ENCODE results near the gene AZGP1. TPM values are rescaled to one million over a fixed set of nuclear protein-coding genes. Genes with fewer than 3 reads are reported as not detected.

AZGP1 gene
- total and polyA plus RNA-seq, 2 experiments from 2014 or later: 52.6 to 73.6 TPM

DNA sequence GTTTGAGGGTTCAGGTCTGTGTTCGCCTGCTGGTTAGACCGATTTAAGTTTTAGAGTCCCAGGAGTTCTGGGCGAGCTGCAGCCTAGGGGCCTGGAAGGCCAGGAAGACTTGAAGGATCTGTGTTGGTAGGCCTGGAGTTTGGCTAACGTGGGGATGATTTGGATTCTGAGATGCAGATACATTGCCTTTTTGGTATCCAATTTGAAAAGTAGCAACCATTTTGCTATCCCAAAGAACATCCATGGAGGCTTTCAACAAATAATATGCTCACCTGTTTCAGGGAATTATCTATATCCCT is 56.1 kb downstream of the AZGP1 start:
- TF ChIP-seq EZH2phosphoT487 (IDR thresholded peaks at IDR 0.05; ENCODE audit: low read depth, severe bottlenecking, unreplicated experiment) (no peak), EZH2 (IDR thresholded peaks at IDR 0.05; ENCODE audit: borderline replicate concordance) (no peak)
- TF ChIP-seq, protein P1, sequence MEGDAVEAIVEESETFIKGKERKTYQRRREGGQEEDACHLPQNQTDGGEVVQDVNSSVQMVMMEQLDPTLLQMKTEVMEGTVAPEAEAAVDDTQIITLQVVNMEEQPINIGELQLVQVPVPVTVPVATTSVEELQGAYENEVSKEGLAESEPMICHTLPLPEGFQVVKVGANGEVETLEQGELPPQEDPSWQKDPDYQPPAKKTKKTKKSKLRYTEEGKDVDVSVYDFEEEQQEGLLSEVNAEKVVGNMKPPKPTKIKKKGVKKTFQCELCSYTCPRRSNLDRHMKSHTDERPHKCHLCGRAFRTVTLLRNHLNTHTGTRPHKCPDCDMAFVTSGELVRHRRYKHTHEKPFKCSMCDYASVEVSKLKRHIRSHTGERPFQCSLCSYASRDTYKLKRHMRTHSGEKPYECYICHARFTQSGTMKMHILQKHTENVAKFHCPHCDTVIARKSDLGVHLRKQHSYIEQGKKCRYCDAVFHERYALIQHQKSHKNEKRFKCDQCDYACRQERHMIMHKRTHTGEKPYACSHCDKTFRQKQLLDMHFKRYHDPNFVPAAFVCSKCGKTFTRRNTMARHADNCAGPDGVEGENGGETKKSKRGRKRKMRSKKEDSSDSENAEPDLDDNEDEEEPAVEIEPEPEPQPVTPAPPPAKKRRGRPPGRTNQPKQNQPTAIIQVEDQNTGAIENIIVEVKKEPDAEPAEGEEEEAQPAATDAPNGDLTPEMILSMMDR (IDR thresholded peaks at IDR 0.05; ENCODE audit: poor library complexity): no peak
- DNase-seq (ENCODE audit: low spot score): no peak
- Histone ChIP-seq H3K27ac (no peak overlapping the region), H3K36me3 (replicated peaks; ENCODE audit: insufficient read depth, low read depth) (no peaks in the 10 kb centered on the region), H3K4me1 (ENCODE audit: insufficient read depth) (no peaks in the 10 kb centered on the region), H3K27me3 (peaks cover 3% of the 10 kb centered on the region), H3K9me3 (ENCODE audit: low read depth) (no peaks in the 10 kb centered on the region), H4K20me1 (ENCODE audit: insufficient read depth, poor library complexity, severe bottlenecking) (no peaks in the 10 kb centered on the region), H3K4me3 (no peak overlapping the region), H3K4me2 (no peak overlapping the region), H2AFZ (no peak overlapping the region), H3K79me2 (no peaks in the 10 kb centered on the region), H3K9me2 (replicated peaks; ENCODE audit: insufficient read depth) (no peaks in the 10 kb centered on the region)
- WGBS (ENCODE audit: low lambda C conversion rate, missing lambda C conversion rate): 92% methylated on average over 4 of the region's 4 CpGs

DNA sequence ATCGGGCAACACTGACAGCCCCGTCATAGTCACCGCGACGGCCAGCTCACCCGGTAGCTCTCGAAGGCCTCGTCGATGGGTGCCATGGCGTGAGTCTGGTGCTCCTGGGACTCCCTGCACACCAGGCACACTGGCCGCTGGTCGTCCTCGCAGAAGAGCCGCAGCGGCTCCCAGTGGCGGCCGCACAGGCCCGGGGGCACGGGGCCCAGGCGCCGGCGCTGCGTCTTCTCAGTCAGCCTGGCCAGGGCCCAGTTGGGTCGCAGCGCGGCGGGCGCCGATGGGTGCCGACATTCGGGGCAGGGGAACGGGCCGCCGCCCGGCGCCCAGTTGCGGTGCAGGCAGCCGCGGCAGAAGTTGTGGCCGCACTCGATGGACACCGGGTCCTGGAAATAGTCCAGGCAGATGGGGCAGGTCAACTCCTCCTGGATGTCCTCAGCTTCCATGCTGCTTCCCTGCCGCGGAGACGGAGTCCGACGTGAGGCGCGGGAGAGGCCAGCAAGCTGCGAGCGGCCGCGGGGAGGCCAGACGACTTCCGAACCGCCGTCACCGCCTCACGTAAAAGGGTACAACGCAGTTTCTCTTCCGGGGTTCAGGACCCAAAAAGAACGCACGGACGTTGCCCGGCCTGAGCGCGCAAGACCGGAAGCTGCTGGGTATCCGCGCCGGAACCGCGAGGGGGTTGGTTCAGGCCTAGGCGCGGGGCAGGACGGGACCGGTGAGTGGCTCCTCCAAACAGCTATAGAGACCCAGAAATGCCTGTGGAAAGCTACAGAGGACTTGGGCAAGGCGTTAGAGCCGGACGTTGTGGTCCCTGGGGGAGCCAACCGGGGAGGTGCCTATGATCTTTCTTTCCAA is 56.6 kb downstream of the AZGP1 start, which contains the start of gene TRIM4:
Gene TRIM4, minus strand, starts transcription at position 572 of the 855 bp plus-strand sequence. Its CDS starts 129 bp downstream, at position 443.
- WGBS (ENCODE audit: low lambda C conversion rate, missing lambda C conversion rate): 98% methylated on average over 58 of the region's 81 CpGs
- no peak within 1 kb of the TSS for H3K4me3 ChIP-seq
- no peaks in the 10 kb centered on the region for H3K9me2 ChIP-seq (replicated peaks; ENCODE audit: insufficient read depth)
- H3K27ac ChIP-seq: no peak within 1 kb of the TSS
- no peak within 1 kb of the TSS for H2AFZ ChIP-seq
- no peaks in the 10 kb centered on the region for H4K20me1 ChIP-seq (ENCODE audit: insufficient read depth, poor library complexity, severe bottlenecking)
- H3K9me3 ChIP-seq (ENCODE audit: low read depth): no peaks in the 10 kb centered on the region
- H3K36me3 ChIP-seq (replicated peaks; ENCODE audit: insufficient read depth, low read depth): no peaks in the 10 kb centered on the region
- no peak for TF ChIP-seq EZH2phosphoT487 (IDR thresholded peaks at IDR 0.05; ENCODE audit: low read depth, severe bottlenecking, unreplicated experiment)
- no peak for TF ChIP-seq EZH2 (IDR thresholded peaks at IDR 0.05; ENCODE audit: borderline replicate concordance)
- TF ChIP-seq, protein P1 (IDR thresholded peaks at IDR 0.05; ENCODE audit: poor library complexity): no peak
- H3K79me2 ChIP-seq: no peaks in the 10 kb centered on the region
- H3K27me3 ChIP-seq: peaks cover 3% of the 10 kb centered on the region
- H3K4me2 ChIP-seq: no peak within 1 kb of the TSS
- no peaks in the 10 kb centered on the region for H3K4me1 ChIP-seq (ENCODE audit: insufficient read depth)
- DNase-seq (ENCODE audit: low spot score): no peak

Small RNA genes lying within 50 kb of the gene (small RNA-seq; reads per million reads assigned to genes)
- gene RF00019 (not detected), gene RF00561 (not detected)

Other genes with a start within 250 kb of the AZGP1 start
- gene CYP3A7, start 240.8 kb downstream of the AZGP1 start, total RNA-seq: 770 and 803 TPM in 2 replicates
- 311 and 444 TPM in 2 replicates for gene CYP3A7, start 240.8 kb downstream of the AZGP1 start, polyA plus RNA-seq
- 29.8 and 43.4 TPM in 2 replicates for gene CYP3A4, start 191.8 kb downstream of the AZGP1 start, total RNA-seq
- gene CYP3A4, start 191.8 kb downstream of the AZGP1 start, polyA plus RNA-seq: 25.6 and 42.2 TPM in 2 replicates
- gene CYP3A43, start 148.0 kb downstream of the AZGP1 start, total RNA-seq: 0.88 and 1.8 TPM in 2 replicates
- 1.7 and 1.8 TPM in 2 replicates for gene CYP3A43, start 148.0 kb downstream of the AZGP1 start, polyA plus RNA-seq
- gene OR2AE1, start 99.0 kb downstream of the AZGP1 start, total RNA-seq: not detected in 2 replicates
- not detected in 2 replicates for gene OR2AE1, start 99.0 kb downstream of the AZGP1 start, polyA plus RNA-seq
- gene TRIM4, start 56.5 kb downstream of the AZGP1 start, total RNA-seq: 2.7 and 4.0 TPM in 2 replicates
- 1.4 and 1.5 TPM in 2 replicates for gene TRIM4, start 56.5 kb downstream of the AZGP1 start, polyA plus RNA-seq
- not detected in 2 replicates for gene GJC3, start 46.4 kb downstream of the AZGP1 start, total RNA-seq
- gene GJC3, start 46.4 kb downstream of the AZGP1 start, polyA plus RNA-seq: not detected in 2 replicates
- 41.1 and 44.0 TPM in 2 replicates for gene ZKSCAN1, start 39.6 kb upstream of the AZGP1 start, total RNA-seq
- 27.0 and 29.2 TPM in 2 replicates for gene ZKSCAN1, start 39.6 kb upstream of the AZGP1 start, polyA plus RNA-seq
- gene ZSCAN21, start 73.7 kb upstream of the AZGP1 start, total RNA-seq: 9.6 and 10.9 TPM in 2 replicates
- 11.7 and 12.8 TPM in 2 replicates for gene ZSCAN21, start 73.7 kb upstream of the AZGP1 start, polyA plus RNA-seq
- gene ZNF3, start 105.7 kb upstream of the AZGP1 start, total RNA-seq: 30.1 and 35.6 TPM in 2 replicates
- gene ZNF3, start 105.7 kb upstream of the AZGP1 start, polyA plus RNA-seq: 20.7 and 28.3 TPM in 2 replicates
- 41.9 and 53.7 TPM in 2 replicates for gene COPS6, start 112.9 kb upstream of the AZGP1 start, total RNA-seq
- gene COPS6, start 112.9 kb upstream of the AZGP1 start, polyA plus RNA-seq: 161 and 163 TPM in 2 replicates
- gene MCM7, start 125.4 kb upstream of the AZGP1 start, total RNA-seq: 39.0 and 42.1 TPM in 2 replicates
- gene MCM7, start 125.4 kb upstream of the AZGP1 start, polyA plus RNA-seq: 49.3 and 57.5 TPM in 2 replicates
- gene AP4M1, start 125.6 kb upstream of the AZGP1 start, total RNA-seq: 13.0 and 22.8 TPM in 2 replicates
- gene AP4M1, start 125.6 kb upstream of the AZGP1 start, polyA plus RNA-seq: 17.4 and 22.0 TPM in 2 replicates
- 13.3 and 29.2 TPM in 2 replicates for gene TAF6, start 143.3 kb upstream of the AZGP1 start, total RNA-seq
- 44.2 and 44.3 TPM in 2 replicates for gene TAF6, start 143.3 kb upstream of the AZGP1 start, polyA plus RNA-seq
- gene CNPY4, start 143.6 kb upstream of the AZGP1 start, total RNA-seq: 19.5 and 28.1 TPM in 2 replicates
- 21.3 and 27.4 TPM in 2 replicates for gene CNPY4, start 143.6 kb upstream of the AZGP1 start, polyA plus RNA-seq
- 2.7 and 3.2 TPM in 2 replicates for gene MBLAC1, start 150.9 kb upstream of the AZGP1 start, total RNA-seq
- gene MBLAC1, start 150.9 kb upstream of the AZGP1 start, polyA plus RNA-seq: 3.7 and 4.5 TPM in 2 replicates
- 80.1 and 90.5 TPM in 2 replicates for gene LAMTOR4, start 172.9 kb upstream of the AZGP1 start, total RNA-seq
- 198 and 228 TPM in 2 replicates for gene LAMTOR4, start 172.9 kb upstream of the AZGP1 start, polyA plus RNA-seq
- 7.7 and 14.7 TPM in 2 replicates for gene TRAPPC14, start 182.7 kb upstream of the AZGP1 start, total RNA-seq
- 18.5 and 22.3 TPM in 2 replicates for gene TRAPPC14, start 182.7 kb upstream of the AZGP1 start, polyA plus RNA-seq
- gene GAL3ST4, start 192.6 kb upstream of the AZGP1 start, total RNA-seq: 0.73 and 2.6 TPM in 2 replicates
- 3.3 and 4.3 TPM in 2 replicates for gene GAL3ST4, start 192.6 kb upstream of the AZGP1 start, polyA plus RNA-seq
- 2.0 and 5.3 TPM in 2 replicates for gene GPC2, start 201.3 kb upstream of the AZGP1 start, total RNA-seq
- gene GPC2, start 201.3 kb upstream of the AZGP1 start, polyA plus RNA-seq: 3.2 and 4.1 TPM in 2 replicates
- 0.20 and 1.0 TPM in 2 replicates for gene STAG3, start 201.9 kb upstream of the AZGP1 start, total RNA-seq
- gene STAG3, start 201.9 kb upstream of the AZGP1 start, polyA plus RNA-seq: 3.4 and 4.8 TPM in 2 replicates
- gene PVRIG, start 243.9 kb upstream of the AZGP1 start, total RNA-seq: not detected in 2 replicates
- 1.4 TPM in 2 replicates for gene PVRIG, start 243.9 kb upstream of the AZGP1 start, polyA plus RNA-seq